Fibroblast of villous mesenchyme (primary cell): ENCODE measurements around the gene MRM1. TPM values are rescaled to one million over a fixed set of nuclear protein-coding genes. Genes with fewer than 3 reads are reported as not detected.

Experiments used
- DNase-seq: peaks from one replicate; pipeline ENCODE4 v3.0.0-alpha.2; 2010; ENCODE audit warnings: low read depth
- H3K4me3 ChIP-seq: 2 replicates; pipeline ENCODE4 v1.5.1; 2011; ENCODE audit warnings: low read depth, mild to moderate bottlenecking, low read length
- CTCF ChIP-seq: IDR thresholded peaks from 2 replicates; pipeline ENCODE4 v1.5.1; 2012; ENCODE audit warnings: low read depth, mild to moderate bottlenecking, low read length; ENCODE audit not compliant: insufficient read depth
- total RNA-seq: library from RNA; depleted of rRNA; stranded (reverse); fragments of >200 nt; gene quantifications from 2 replicates; pipeline ENCODE4 v1.2.3, GENCODE V29; 2012

Gene MRM1
- total RNA-seq, 1 donor = 4.7 TPM

- no peak for TF ChIP-seq CTCF
- H3K4me3 ChIP-seq = no peak overlapping the region
- no peak for DNase-seq
Measured at GRCh38 chr17:36586138-36586537, 15.2 kb upstream of the MRM1 start.

- no peak for TF ChIP-seq CTCF
- DNase-seq = peak; percentile 88
- no peak overlapping the region for H3K4me3 ChIP-seq
Measured at GRCh38 chr17:36590082-36590481, 11.3 kb upstream of the MRM1 start.

- peak; percentile 72 for DNase-seq
- no peak for TF ChIP-seq CTCF
- H3K4me3 ChIP-seq = peak within 1 kb of the TSS; percentile 68
Measured at GRCh38 chr17:36591434-36592315, 9.7 kb upstream of the MRM1 start, which contains the start of gene DHRS11. Gene DHRS11 (plus strand): TSS chr17:36591879. CDS start chr17:36592010, 131 bp downstream.

- TF ChIP-seq CTCF = no peak
- no peak for DNase-seq
- H3K4me3 ChIP-seq = peak overlapping the region; percentile 68
Measured at GRCh38 chr17:36592316-36592715, 9.1 kb upstream of the MRM1 start.

GRCh38 chr17:36592716-36593321 is 8.6 kb upstream of the MRM1 start:
- H3K4me3 ChIP-seq = peak overlapping the region; percentile 68
- no peak for TF ChIP-seq CTCF
- DNase-seq = no peak

- H3K4me3 ChIP-seq = no peak overlapping the region
- DNase-seq = no peak
- no peak for TF ChIP-seq CTCF
Measured at GRCh38 chr17:36593656-36594316, 7.6 kb upstream of the MRM1 start.
